Testis (tissue), 2 donors: ENCODE measurements around the gene PAQR8.

ENCODE experiments used
- POLR2A ChIP-seq: fragments of 450-650 bp; IDR thresholded peaks from one replicate; pipeline ENCODE4 v1.6.1; 2017; ENCODE audit warnings: antibody characterized with exemption, mild to moderate bottlenecking, moderate library complexity
- TF ChIP-seq, protein P1 (sequence below), 3 experiments: fragments of 450-650 bp in 2 of 3; fragments of 200-600 bp in 1 of 3; sonication (generic) in 1 of 3; IDR thresholded peaks; one replicate each; pipeline ENCODE4 v1.5.1; 2016 to 2019; ENCODE audit warnings: antibody characterized with exemption in 3 of 3, mild to moderate bottlenecking in 2 of 3, moderate library complexity in 1 of 3

DNA sequence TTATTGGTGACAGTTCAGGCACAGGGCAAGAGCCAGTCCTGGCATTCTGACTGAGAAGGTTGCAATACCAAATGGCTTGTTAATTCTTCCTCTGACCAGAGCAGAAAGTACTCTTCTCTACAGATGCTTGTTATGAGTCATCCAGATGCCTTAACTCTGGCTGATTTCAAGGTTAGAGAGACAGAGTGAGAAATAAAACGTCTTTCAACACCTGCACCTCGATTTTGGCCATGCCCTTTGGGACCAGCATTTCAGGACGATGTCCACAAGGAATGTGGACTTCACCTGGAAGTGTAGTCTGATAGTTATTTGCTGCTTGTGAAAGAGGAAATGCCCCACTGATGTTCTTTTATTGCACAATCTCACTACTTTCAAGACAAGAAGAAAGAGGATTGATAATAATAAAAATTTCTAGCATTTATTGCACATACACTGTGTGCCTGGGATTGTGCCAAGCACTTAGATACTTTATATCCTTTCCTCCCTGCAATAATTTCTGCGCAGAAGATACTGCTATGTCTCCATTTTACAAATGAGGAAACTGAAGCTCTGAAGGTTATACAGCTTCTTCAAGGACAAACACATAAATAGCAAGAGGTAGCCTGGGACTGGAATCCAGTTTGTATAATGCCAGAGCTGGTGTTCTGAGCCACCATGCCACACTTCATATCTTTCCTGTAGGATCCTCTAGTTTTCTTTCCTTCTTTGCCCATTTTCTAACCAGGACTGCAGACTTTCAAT is 43.9 kb upstream of the PAQR8 start:
- TF ChIP-seq, protein P1, sequence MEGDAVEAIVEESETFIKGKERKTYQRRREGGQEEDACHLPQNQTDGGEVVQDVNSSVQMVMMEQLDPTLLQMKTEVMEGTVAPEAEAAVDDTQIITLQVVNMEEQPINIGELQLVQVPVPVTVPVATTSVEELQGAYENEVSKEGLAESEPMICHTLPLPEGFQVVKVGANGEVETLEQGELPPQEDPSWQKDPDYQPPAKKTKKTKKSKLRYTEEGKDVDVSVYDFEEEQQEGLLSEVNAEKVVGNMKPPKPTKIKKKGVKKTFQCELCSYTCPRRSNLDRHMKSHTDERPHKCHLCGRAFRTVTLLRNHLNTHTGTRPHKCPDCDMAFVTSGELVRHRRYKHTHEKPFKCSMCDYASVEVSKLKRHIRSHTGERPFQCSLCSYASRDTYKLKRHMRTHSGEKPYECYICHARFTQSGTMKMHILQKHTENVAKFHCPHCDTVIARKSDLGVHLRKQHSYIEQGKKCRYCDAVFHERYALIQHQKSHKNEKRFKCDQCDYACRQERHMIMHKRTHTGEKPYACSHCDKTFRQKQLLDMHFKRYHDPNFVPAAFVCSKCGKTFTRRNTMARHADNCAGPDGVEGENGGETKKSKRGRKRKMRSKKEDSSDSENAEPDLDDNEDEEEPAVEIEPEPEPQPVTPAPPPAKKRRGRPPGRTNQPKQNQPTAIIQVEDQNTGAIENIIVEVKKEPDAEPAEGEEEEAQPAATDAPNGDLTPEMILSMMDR (IDR thresholded peaks at IDR 0.05) = no peak
- TF ChIP-seq POLR2A = no peak
